Hepatocyte (in vitro differentiated cells): ENCODE data around the gene HNRNPA3. TPM values are rescaled to one million over a fixed set of nuclear protein-coding genes. Genes with fewer than 3 reads are reported as not detected.

Experiments used
- DNase-seq: peaks from one replicate; pipeline ENCODE4 v3.0.0-alpha.2; 2016; ENCODE audit warnings: low spot score
- H2AFZ ChIP-seq: fragments of 200-600 bp; sonication (generic); 2 replicates; pipeline ENCODE4 v1.6.0; 2016; ENCODE audit warnings: antibody characterized with exemption, mild to moderate bottlenecking
- H3K27ac ChIP-seq: fragments of 200-600 bp; sonication (generic); 2 replicates; pipeline ENCODE4 v1.5.1; 2016; ENCODE audit warnings: mild to moderate bottlenecking
- H3K27me3 ChIP-seq: fragments of 200-600 bp; sonication (generic); 2 replicates; pipeline ENCODE4 v1.6.1; 2016
- H3K36me3 ChIP-seq: fragments of 200-600 bp; sonication (generic); replicated peaks from 2 replicates; pipeline ENCODE4 v1.5.1; 2016; ENCODE audit warnings: low read depth; ENCODE audit not compliant: insufficient read depth
- H3K4me1 ChIP-seq: fragments of 200-600 bp; sonication (generic); 2 replicates; pipeline ENCODE4 v1.5.1; 2016; ENCODE audit warnings: mild to moderate bottlenecking, moderate library complexity; ENCODE audit not compliant: insufficient read depth
- H3K4me2 ChIP-seq: fragments of 200-600 bp; sonication (generic); 2 replicates; pipeline ENCODE4 v1.6.0; 2016
- H3K4me3 ChIP-seq: fragments of 200-600 bp; sonication (generic); 2 replicates; pipeline ENCODE4 v1.5.1; 2016; ENCODE audit warnings: mild to moderate bottlenecking
- H3K79me2 ChIP-seq: fragments of 200-600 bp; sonication (generic); 2 replicates; pipeline ENCODE4 v1.6.0; 2017; ENCODE audit warnings: mild to moderate bottlenecking
- H3K9me2 ChIP-seq: fragments of 200-600 bp; sonication (generic); replicated peaks from 2 replicates; pipeline ENCODE4 v1.6.0; 2017; ENCODE audit warnings: mild to moderate bottlenecking; ENCODE audit not compliant: insufficient read depth
- H3K9me3 ChIP-seq: fragments of 200-600 bp; sonication (generic); 2 replicates; pipeline ENCODE4 v1.5.1; 2016; ENCODE audit warnings: low read depth, mild to moderate bottlenecking
- H4K20me1 ChIP-seq: fragments of 200-600 bp; sonication (generic); 2 replicates; pipeline ENCODE4 v1.6.0; 2016; ENCODE audit warnings: mild to moderate bottlenecking; ENCODE audit not compliant: insufficient read depth, poor library complexity, severe bottlenecking
- EZH2 ChIP-seq: fragments of 200-600 bp; sonication (generic); IDR thresholded peaks from 2 replicates; pipeline ENCODE4 v1.6.1; 2016; ENCODE audit warnings: antibody characterized with exemption, mild to moderate bottlenecking, borderline replicate concordance
- EZH2phosphoT487 ChIP-seq: fragments of 200-600 bp; sonication (generic); IDR thresholded peaks from one replicate; pipeline ENCODE4 v1.6.1; 2018; ENCODE audit warnings: antibody characterized with exemption, mild to moderate bottlenecking, low read depth, moderate library complexity; ENCODE audit not compliant: unreplicated experiment, severe bottlenecking
- WGBS: methylation state at CpG from one replicate; pipeline ENCODE4 v1.1.6; 2016; ENCODE audit warnings: low lambda C conversion rate; ENCODE audit errors: missing lambda C conversion rate; 5-methylcytosine and 5-hydroxymethylcytosine counted together
- polyA plus RNA-seq: library from polyadenylated mRNA; unstranded; fragments of >200 nt; fragmentation: Nextera tagmentation; extraction: Ambion mirVana; gene quantifications from 2 replicates; pipeline ENCODE4 v1.2.1, GENCODE V29; 2016
- total RNA-seq: library from RNA; depleted of rRNA; stranded (reverse); fragments of >200 nt; gene quantifications from 2 replicates; pipeline ENCODE4 v1.2.3, GENCODE V29; 2014
- TF ChIP-seq, protein P1 (sequence below): fragments of 200-600 bp; sonication (generic); IDR thresholded peaks from 2 replicates; pipeline ENCODE4 v1.5.1; 2016; ENCODE audit warnings: antibody characterized with exemption, mild to moderate bottlenecking; ENCODE audit not compliant: poor library complexity

The HNRNPA3 gene
- total and polyA plus RNA-seq, 2 experiments from 2014 or later, result 56.1 to 59.5 TPM

DNA sequence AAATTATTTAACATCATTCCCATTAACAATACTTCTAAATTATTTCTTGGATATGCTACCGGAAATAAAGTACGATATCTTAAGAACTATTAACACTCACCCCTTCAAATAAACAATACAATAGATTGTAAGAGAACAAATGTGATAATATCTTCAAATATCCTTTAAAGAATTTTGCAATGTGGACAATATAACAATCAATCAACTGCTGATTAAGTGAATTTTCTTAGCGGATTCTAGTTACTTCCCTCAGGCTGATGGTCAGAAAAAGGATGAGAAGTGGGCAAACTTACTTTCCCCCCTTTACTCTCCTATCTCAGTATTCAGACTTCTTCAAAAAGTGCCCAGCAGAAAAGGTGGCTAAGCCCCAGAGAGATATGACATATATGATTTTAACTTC lies 41.1 kb downstream of the HNRNPA3 start:
- Histone ChIP-seq H3K9me3 (no peaks in the 10 kb centered on the region), H2AFZ (no peak overlapping the region), H4K20me1 (peaks cover 100% of the 10 kb centered on the region), H3K79me2 (peaks cover 100% of the 10 kb centered on the region), H3K27ac (peak overlapping the region; percentile 86), H3K27me3 (no peaks in the 10 kb centered on the region), H3K36me3 (no peaks in the 10 kb centered on the region), H3K9me2 (no peaks in the 10 kb centered on the region), H3K4me1 (peaks cover 65% of the 10 kb centered on the region), H3K4me2 (peak overlapping the region; percentile 48), H3K4me3 (no peak overlapping the region)
- no peak for DNase-seq
- TF ChIP-seq EZH2, result no peak
- TF ChIP-seq EZH2phosphoT487, result no peak
- TF ChIP-seq, protein P1, sequence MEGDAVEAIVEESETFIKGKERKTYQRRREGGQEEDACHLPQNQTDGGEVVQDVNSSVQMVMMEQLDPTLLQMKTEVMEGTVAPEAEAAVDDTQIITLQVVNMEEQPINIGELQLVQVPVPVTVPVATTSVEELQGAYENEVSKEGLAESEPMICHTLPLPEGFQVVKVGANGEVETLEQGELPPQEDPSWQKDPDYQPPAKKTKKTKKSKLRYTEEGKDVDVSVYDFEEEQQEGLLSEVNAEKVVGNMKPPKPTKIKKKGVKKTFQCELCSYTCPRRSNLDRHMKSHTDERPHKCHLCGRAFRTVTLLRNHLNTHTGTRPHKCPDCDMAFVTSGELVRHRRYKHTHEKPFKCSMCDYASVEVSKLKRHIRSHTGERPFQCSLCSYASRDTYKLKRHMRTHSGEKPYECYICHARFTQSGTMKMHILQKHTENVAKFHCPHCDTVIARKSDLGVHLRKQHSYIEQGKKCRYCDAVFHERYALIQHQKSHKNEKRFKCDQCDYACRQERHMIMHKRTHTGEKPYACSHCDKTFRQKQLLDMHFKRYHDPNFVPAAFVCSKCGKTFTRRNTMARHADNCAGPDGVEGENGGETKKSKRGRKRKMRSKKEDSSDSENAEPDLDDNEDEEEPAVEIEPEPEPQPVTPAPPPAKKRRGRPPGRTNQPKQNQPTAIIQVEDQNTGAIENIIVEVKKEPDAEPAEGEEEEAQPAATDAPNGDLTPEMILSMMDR, result no peak
- 90% methylated on average over 3 of the region's 3 CpGs for WGBS

DNA sequence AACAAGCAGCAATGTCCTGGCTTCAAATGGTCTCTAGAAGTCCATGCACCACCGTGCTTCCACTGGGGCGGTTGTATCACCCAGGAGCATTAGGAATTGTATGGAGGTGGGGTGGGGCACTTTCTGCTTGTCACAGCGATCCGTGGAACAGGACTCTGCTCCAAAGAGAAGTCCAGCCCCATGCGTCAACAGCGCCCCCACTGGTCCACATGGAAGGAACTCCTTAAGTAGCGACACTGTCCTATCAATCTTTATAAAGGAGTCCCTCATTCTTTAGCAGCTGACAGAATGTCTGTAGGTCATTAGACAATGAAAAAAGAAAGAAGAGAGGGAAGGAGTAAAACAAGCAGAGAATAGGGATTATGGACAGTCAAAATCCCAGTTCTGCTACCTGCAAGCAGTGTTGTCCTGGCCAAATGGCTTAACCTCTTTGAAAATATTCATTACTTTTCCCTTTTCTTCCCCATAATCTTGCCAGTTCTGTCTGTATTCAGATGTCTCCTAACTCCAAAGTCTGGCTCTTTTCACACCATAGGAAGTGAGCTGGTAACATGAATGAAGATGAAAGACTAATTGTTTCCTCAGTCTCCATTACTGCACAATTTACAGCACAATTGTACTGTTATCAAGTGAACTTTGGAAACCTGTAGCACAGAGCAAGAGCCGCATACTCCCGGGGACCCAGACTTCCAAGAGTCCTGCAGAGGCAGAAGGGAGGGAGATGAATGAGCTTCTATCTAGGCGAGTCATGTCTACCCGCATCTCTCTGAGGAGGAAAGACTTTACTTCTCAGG lies 42.0 kb downstream of the HNRNPA3 start:
- peak overlapping the region; percentile 48 for H3K4me2 ChIP-seq
- no peak overlapping the region for H2AFZ ChIP-seq
- H3K79me2 ChIP-seq, result peaks cover 100% of the 10 kb centered on the region
- no peaks in the 10 kb centered on the region for H3K9me3 ChIP-seq
- no peak for TF ChIP-seq EZH2phosphoT487
- TF ChIP-seq, protein P1, result peak; percentile 54
- H3K36me3 ChIP-seq, result no peaks in the 10 kb centered on the region
- H3K4me3 ChIP-seq, result no peak overlapping the region
- peak; percentile 77 for DNase-seq
- H3K27me3 ChIP-seq, result no peaks in the 10 kb centered on the region
- H3K9me2 ChIP-seq, result no peaks in the 10 kb centered on the region
- 42% methylated on average over 11 of the region's 11 CpGs for WGBS
- peaks cover 75% of the 10 kb centered on the region for H3K4me1 ChIP-seq
- peaks cover 100% of the 10 kb centered on the region for H4K20me1 ChIP-seq
- peak overlapping the region; percentile 86 for H3K27ac ChIP-seq

DNA sequence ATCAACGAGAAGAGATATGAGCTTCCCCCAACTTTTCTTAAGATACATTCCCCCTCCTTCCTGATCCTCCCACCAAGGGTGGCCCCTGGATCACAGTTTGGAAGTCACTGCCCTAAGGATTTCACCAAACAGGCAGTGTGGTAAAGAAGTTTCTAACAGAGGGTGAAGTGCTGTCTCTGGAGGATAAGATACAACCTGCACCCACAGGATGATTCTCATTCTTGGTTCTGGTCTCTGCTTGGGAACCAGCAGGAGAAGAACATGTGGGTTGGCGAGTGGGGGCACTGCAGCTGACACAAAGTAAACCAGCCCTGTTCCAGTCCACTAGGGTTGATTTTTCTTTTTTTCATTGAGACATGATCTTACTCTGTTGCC lies 42.6 kb downstream of the HNRNPA3 start:
- H3K4me3 ChIP-seq, result no peak overlapping the region
- TF ChIP-seq EZH2 (no peak), EZH2phosphoT487 (no peak)
- TF ChIP-seq, protein P1, result no peak
- H2AFZ ChIP-seq, result no peak overlapping the region
- H3K9me3 ChIP-seq, result no peaks in the 10 kb centered on the region
- DNase-seq, result no peak
- no peaks in the 10 kb centered on the region for H3K9me2 ChIP-seq
- no peaks in the 10 kb centered on the region for H3K27me3 ChIP-seq
- H3K4me1 ChIP-seq, result peaks cover 79% of the 10 kb centered on the region
- H3K36me3 ChIP-seq, result no peaks in the 10 kb centered on the region
- peaks cover 100% of the 10 kb centered on the region for H4K20me1 ChIP-seq
- H3K27ac ChIP-seq, result peak overlapping the region; percentile 86
- WGBS, result 66% methylated on average over 2 of the region's 2 CpGs
- H3K4me2 ChIP-seq, result peak overlapping the region; percentile 48
- H3K79me2 ChIP-seq, result peaks cover 100% of the 10 kb centered on the region
